ENCODE results near the gene PHKB. TPM values are rescaled to one million over a fixed set of nuclear protein-coding genes. Genes with fewer than 3 reads are reported as not detected.

The PHKB gene
- total RNA-seq, 1 experiment from 2014 or later = 81.3 TPM

- Histone ChIP-seq H3K4me1 (replicated peaks; ENCODE audit: insufficient read depth) (no peaks in the 10 kb centered on the region), H3K79me2 (ENCODE audit: low read depth) (no peaks in the 10 kb centered on the region), H3K27me3 (ENCODE audit: insufficient read depth, low read depth) (no peaks in the 10 kb centered on the region), H3K9me2 (ENCODE audit: insufficient read depth) (no peaks in the 10 kb centered on the region), H4K20me1 (ENCODE audit: insufficient read depth) (no peaks in the 10 kb centered on the region), H3K4me3 (no peak overlapping the region), H3F3A (ENCODE audit: insufficient read depth, low read depth) (no peaks in the 10 kb centered on the region), H3K36me3 (ENCODE audit: low read depth) (no peaks in the 10 kb centered on the region; the same call in 1 of the 2 replicates), H3K9me3 (ENCODE audit: insufficient read depth, low read depth) (no peaks in the 10 kb centered on the region), H2AFZ (no peak overlapping the region), H3K27ac (no peak overlapping the region), H3K4me2 (no peak overlapping the region)
- no peak for DNase-seq
- intact Hi-C loops (cut with micrococcal nuclease; ENCODE audit: unreplicated experiment) = no loop called here
- POLR2A ChIA-PET (ENCODE audit: unreplicated experiment) = no interaction called here
- BruUV-seq (replicated peaks) = no TSS peak
- CTCF ChIA-PET = no interaction called here
- no peak for TF ChIP-seq CTCF (conservative IDR thresholded peaks at IDR 0.05)
- no peak for TF ChIP-seq EZH2 (IDR thresholded peaks at IDR 0.05; ENCODE audit: low read depth)
Observed at GRCh38 chr16:47586121-47586520, 125.0 kb downstream of the PHKB start.

GRCh38 chr16:47590472-47590871 lies 129.3 kb downstream of the PHKB start:
- no peak for TF ChIP-seq EZH2 (IDR thresholded peaks at IDR 0.05; ENCODE audit: low read depth)
- TF ChIP-seq CTCF (conservative IDR thresholded peaks at IDR 0.05) = no peak
- ChIA-PET CTCF (no interaction called here), POLR2A (ENCODE audit: unreplicated experiment) (no interaction called here)
- no peak overlapping the region for H3K4me3 ChIP-seq
- no peaks in the 10 kb centered on the region for H3K27me3 ChIP-seq (ENCODE audit: insufficient read depth, low read depth)
- H3F3A ChIP-seq (ENCODE audit: insufficient read depth, low read depth) = no peaks in the 10 kb centered on the region
- H3K9me3 ChIP-seq (ENCODE audit: insufficient read depth, low read depth) = no peaks in the 10 kb centered on the region
- H3K27ac ChIP-seq = no peak overlapping the region
- intact Hi-C loops (cut with micrococcal nuclease; ENCODE audit: unreplicated experiment) = no loop called here
- H2AFZ ChIP-seq = no peak overlapping the region
- H4K20me1 ChIP-seq (ENCODE audit: insufficient read depth) = no peaks in the 10 kb centered on the region
- H3K4me2 ChIP-seq = no peak overlapping the region
- H3K4me1 ChIP-seq (replicated peaks; ENCODE audit: insufficient read depth) = no peaks in the 10 kb centered on the region
- H3K36me3 ChIP-seq (ENCODE audit: low read depth) = no peaks in the 10 kb centered on the region; the same call in 1 of the 2 replicates
- no TSS peak for BruUV-seq (replicated peaks)
- no peaks in the 10 kb centered on the region for H3K79me2 ChIP-seq (ENCODE audit: low read depth)
- no peaks in the 10 kb centered on the region for H3K9me2 ChIP-seq (ENCODE audit: insufficient read depth)
- no peak for DNase-seq

GRCh38 chr16:47592232-47592631 lies 131.1 kb downstream of the PHKB start:
- Histone ChIP-seq H3K27ac (no peak overlapping the region), H3K9me2 (ENCODE audit: insufficient read depth) (no peaks in the 10 kb centered on the region), H3K79me2 (ENCODE audit: low read depth) (no peaks in the 10 kb centered on the region), H3F3A (ENCODE audit: insufficient read depth, low read depth) (no peaks in the 10 kb centered on the region), H4K20me1 (ENCODE audit: insufficient read depth) (no peaks in the 10 kb centered on the region), H3K36me3 (ENCODE audit: low read depth) (no peaks in the 10 kb centered on the region; the same call in 1 of the 2 replicates), H3K9me3 (ENCODE audit: insufficient read depth, low read depth) (no peaks in the 10 kb centered on the region), H3K27me3 (ENCODE audit: insufficient read depth, low read depth) (no peaks in the 10 kb centered on the region), H3K4me3 (no peak overlapping the region), H3K4me2 (no peak overlapping the region), H2AFZ (no peak overlapping the region), H3K4me1 (replicated peaks; ENCODE audit: insufficient read depth) (no peaks in the 10 kb centered on the region)
- DNase-seq = no peak
- CTCF ChIA-PET = no interaction called here
- POLR2A ChIA-PET (ENCODE audit: unreplicated experiment) = no interaction called here
- BruUV-seq (replicated peaks) = no TSS peak
- no peak for TF ChIP-seq EZH2 (IDR thresholded peaks at IDR 0.05; ENCODE audit: low read depth)
- no peak for TF ChIP-seq CTCF (conservative IDR thresholded peaks at IDR 0.05)
- intact Hi-C loops (cut with micrococcal nuclease; ENCODE audit: unreplicated experiment) = no loop called here

Measured in PC-9 (cell line).